Neural cell (in vitro differentiated cells): ENCODE data around the gene LYPD3. TPM values are rescaled to one million over a fixed set of nuclear protein-coding genes. Genes with fewer than 3 reads are reported as not detected.

Experiments
- H2AFZ ChIP-seq: fragments of 200-600, 300-800 bp; sonication (generic), shearing (Covaris generic); 2 replicates; pipeline ENCODE4 v1.6.0; 2014; ENCODE audit warnings: low read depth, mild to moderate bottlenecking, antibody characterized with exemption, low read length, moderate library complexity
- H3F3A ChIP-seq: fragments of 200-600 bp; shearing (Covaris generic); 2 replicates; pipeline ENCODE4 v1.6.1; 2016; ENCODE audit warnings: mild to moderate bottlenecking, moderate library complexity, mixed read lengths, antibody characterized with exemption, low read length; ENCODE audit not compliant: insufficient read depth, poor library complexity, severe bottlenecking
- H3K27ac ChIP-seq: fragments of 200-600, 300-800 bp; sonication (generic), shearing (Covaris generic); 2 replicates; pipeline ENCODE4 v1.5.1; 2014; ENCODE audit warnings: mild to moderate bottlenecking, low read length, moderate library complexity
- H3K27me3 ChIP-seq: fragments of 300-800, 200-600 bp; sonication (generic), shearing (Covaris generic); 2 replicates; pipeline ENCODE4 v1.6.0; 2014; ENCODE audit warnings: mild to moderate bottlenecking, low read depth, low read length, moderate library complexity; ENCODE audit not compliant: insufficient read depth
- H3K36me3 ChIP-seq: fragments of 300-800, 200-600 bp; sonication (generic), shearing (Covaris generic); 2 replicates; pipeline ENCODE4 v1.5.1; 2014; ENCODE audit warnings: mild to moderate bottlenecking, antibody characterized with exemption, low read length, moderate library complexity; ENCODE audit not compliant: insufficient read depth
- H3K4me2 ChIP-seq: fragments of 300-800, 200-600 bp; sonication (generic), shearing (Covaris generic); 2 replicates; pipeline ENCODE4 v1.6.0; 2014; ENCODE audit warnings: mild to moderate bottlenecking, low read length
- H3K4me3 ChIP-seq: fragments of 300-800, 200-600 bp; sonication (generic), shearing (Covaris generic); 2 replicates; pipeline ENCODE4 v1.5.1; 2014; ENCODE audit warnings: mild to moderate bottlenecking, low read length, moderate library complexity
- H3K79me2 ChIP-seq: fragments of 200-600 bp; shearing (Covaris generic); replicated peaks from 2 replicates; pipeline ENCODE4 v1.6.0; 2014; ENCODE audit warnings: mild to moderate bottlenecking, low read length, moderate library complexity; ENCODE audit not compliant: insufficient read depth
- H3K9ac ChIP-seq: fragments of 300-800, 200-600 bp; sonication (generic), shearing (Covaris generic); 2 replicates; pipeline ENCODE4 v1.6.1; 2016; ENCODE audit warnings: mild to moderate bottlenecking, low read length, mixed read lengths
- H3K9me2 ChIP-seq: fragments of 200-600 bp; shearing (Covaris generic); 2 replicates; pipeline ENCODE4 v1.6.1; 2016; ENCODE audit warnings: mild to moderate bottlenecking, low read length, mixed read lengths; ENCODE audit not compliant: insufficient read depth
- H3K9me3 ChIP-seq: fragments of 200-600, 300-800 bp; sonication (generic), shearing (Covaris generic); 2 replicates; pipeline ENCODE4 v1.6.1; 2016; ENCODE audit warnings: mild to moderate bottlenecking, mixed run types, low read length, moderate library complexity, mixed read lengths
- H4K20me1 ChIP-seq: fragments of 200-600 bp; shearing (Covaris generic); 2 replicates; pipeline ENCODE4 v1.6.1; 2016; ENCODE audit warnings: mild to moderate bottlenecking, mixed run types; ENCODE audit not compliant: insufficient read depth
- EP300 ChIP-seq: fragments of 450-650 bp; conservative IDR thresholded peaks from 2 replicates; pipeline ENCODE4 v1.6.1; 2014; ENCODE audit warnings: antibody characterized with exemption, mild to moderate bottlenecking, moderate library complexity; ENCODE audit not compliant: poor library complexity, severe bottlenecking
- EZH2 ChIP-seq: fragments of 200-600, 300-800 bp; shearing (Covaris generic), sonication (generic); IDR thresholded peaks from 2 replicates; pipeline ENCODE4 v1.6.1; 2014; ENCODE audit warnings: antibody characterized with exemption, low read length, borderline replicate concordance, mild to moderate bottlenecking; ENCODE audit not compliant: insufficient read depth, poor library complexity, severe bottlenecking
- MXI1 ChIP-seq: fragments of 450-650 bp; conservative IDR thresholded peaks from 2 replicates; pipeline ENCODE4 v1.6.1; 2014; ENCODE audit warnings: antibody characterized with exemption, mild to moderate bottlenecking; ENCODE audit not compliant: poor library complexity, severe bottlenecking
- POLR2AphosphoS5 ChIP-seq: IDR thresholded peaks from 2 replicates; pipeline ENCODE4 v1.6.1; 2012
- RAD21 ChIP-seq: fragments of 450-650 bp; conservative IDR thresholded peaks from 2 replicates; pipeline ENCODE4 v1.6.1; 2014; ENCODE audit warnings: antibody characterized with exemption, mild to moderate bottlenecking, moderate library complexity
- SMC3 ChIP-seq: fragments of 450-650 bp; conservative IDR thresholded peaks from 2 replicates; pipeline ENCODE4 v1.6.1; 2014; ENCODE audit warnings: antibody characterized with exemption, mild to moderate bottlenecking, moderate library complexity; ENCODE audit not compliant: poor library complexity
- TAF1 ChIP-seq: IDR thresholded peaks from 2 replicates; pipeline ENCODE4 v1.6.1; 2012; ENCODE audit warnings: low read depth
- polyA plus RNA-seq: library from polyadenylated mRNA; depleted of rRNA; stranded (reverse); fragments of >200 nt; gene quantifications from 2 replicates; pipeline ENCODE4 v1.2.3, GENCODE V29; 2014
- TF ChIP-seq, protein P1 (sequence below): fragments of 450-650 bp; IDR thresholded peaks from 2 replicates; pipeline ENCODE4 v1.5.1; 2014; ENCODE audit warnings: antibody characterized with exemption, mild to moderate bottlenecking, moderate library complexity; ENCODE audit not compliant: poor library complexity, severe bottlenecking
- TF ChIP-seq, protein P2 (sequence below): IDR thresholded peaks from 2 replicates; pipeline ENCODE4 v1.6.1; 2012; ENCODE audit warnings: borderline replicate concordance

LYPD3 gene
- polyA plus RNA-seq, 1 donor from 2014 or later, result not detected

DNA sequence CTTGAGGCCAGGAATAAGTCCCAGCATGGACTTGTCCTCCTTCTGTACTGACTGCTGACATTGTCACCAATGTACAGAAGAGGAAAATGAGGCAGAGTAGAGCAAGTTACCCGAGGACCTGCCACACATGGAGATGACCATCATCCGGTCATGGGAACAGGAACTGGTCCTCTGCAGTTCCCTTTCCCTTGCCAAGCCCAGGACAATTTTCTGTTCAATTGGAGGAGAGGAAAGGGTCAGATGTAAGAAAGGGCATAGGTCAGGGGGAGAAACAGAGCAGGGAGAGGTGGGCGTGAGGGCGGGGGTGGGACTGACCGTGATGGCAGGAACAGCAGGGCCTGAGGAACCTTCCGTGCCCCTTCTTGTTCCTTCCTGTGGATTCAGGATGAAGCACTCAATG, 20.5 kb upstream of the LYPD3 start:
- no peaks in the 10 kb centered on the region for H3K27me3 ChIP-seq
- H3K9me3 ChIP-seq, result no peaks in the 10 kb centered on the region
- no peak overlapping the region for H2AFZ ChIP-seq
- no peak overlapping the region for H3K9ac ChIP-seq
- H3K4me3 ChIP-seq, result no peak overlapping the region
- H3K27ac ChIP-seq, result no peak overlapping the region
- no peaks in the 10 kb centered on the region for H3F3A ChIP-seq
- H4K20me1 ChIP-seq, result no peaks in the 10 kb centered on the region
- H3K36me3 ChIP-seq, result no peaks in the 10 kb centered on the region
- no peak overlapping the region for H3K4me2 ChIP-seq
- H3K9me2 ChIP-seq, result no peaks in the 10 kb centered on the region
- TF ChIP-seq RAD21 (no peak), TAF1 (no peak), EZH2 (no peak), EP300 (no peak), SMC3 (no peak), POLR2AphosphoS5 (no peak), MXI1 (no peak)
- TF ChIP-seq, protein P1, sequence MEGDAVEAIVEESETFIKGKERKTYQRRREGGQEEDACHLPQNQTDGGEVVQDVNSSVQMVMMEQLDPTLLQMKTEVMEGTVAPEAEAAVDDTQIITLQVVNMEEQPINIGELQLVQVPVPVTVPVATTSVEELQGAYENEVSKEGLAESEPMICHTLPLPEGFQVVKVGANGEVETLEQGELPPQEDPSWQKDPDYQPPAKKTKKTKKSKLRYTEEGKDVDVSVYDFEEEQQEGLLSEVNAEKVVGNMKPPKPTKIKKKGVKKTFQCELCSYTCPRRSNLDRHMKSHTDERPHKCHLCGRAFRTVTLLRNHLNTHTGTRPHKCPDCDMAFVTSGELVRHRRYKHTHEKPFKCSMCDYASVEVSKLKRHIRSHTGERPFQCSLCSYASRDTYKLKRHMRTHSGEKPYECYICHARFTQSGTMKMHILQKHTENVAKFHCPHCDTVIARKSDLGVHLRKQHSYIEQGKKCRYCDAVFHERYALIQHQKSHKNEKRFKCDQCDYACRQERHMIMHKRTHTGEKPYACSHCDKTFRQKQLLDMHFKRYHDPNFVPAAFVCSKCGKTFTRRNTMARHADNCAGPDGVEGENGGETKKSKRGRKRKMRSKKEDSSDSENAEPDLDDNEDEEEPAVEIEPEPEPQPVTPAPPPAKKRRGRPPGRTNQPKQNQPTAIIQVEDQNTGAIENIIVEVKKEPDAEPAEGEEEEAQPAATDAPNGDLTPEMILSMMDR, result no peak
- TF ChIP-seq, protein P2, sequence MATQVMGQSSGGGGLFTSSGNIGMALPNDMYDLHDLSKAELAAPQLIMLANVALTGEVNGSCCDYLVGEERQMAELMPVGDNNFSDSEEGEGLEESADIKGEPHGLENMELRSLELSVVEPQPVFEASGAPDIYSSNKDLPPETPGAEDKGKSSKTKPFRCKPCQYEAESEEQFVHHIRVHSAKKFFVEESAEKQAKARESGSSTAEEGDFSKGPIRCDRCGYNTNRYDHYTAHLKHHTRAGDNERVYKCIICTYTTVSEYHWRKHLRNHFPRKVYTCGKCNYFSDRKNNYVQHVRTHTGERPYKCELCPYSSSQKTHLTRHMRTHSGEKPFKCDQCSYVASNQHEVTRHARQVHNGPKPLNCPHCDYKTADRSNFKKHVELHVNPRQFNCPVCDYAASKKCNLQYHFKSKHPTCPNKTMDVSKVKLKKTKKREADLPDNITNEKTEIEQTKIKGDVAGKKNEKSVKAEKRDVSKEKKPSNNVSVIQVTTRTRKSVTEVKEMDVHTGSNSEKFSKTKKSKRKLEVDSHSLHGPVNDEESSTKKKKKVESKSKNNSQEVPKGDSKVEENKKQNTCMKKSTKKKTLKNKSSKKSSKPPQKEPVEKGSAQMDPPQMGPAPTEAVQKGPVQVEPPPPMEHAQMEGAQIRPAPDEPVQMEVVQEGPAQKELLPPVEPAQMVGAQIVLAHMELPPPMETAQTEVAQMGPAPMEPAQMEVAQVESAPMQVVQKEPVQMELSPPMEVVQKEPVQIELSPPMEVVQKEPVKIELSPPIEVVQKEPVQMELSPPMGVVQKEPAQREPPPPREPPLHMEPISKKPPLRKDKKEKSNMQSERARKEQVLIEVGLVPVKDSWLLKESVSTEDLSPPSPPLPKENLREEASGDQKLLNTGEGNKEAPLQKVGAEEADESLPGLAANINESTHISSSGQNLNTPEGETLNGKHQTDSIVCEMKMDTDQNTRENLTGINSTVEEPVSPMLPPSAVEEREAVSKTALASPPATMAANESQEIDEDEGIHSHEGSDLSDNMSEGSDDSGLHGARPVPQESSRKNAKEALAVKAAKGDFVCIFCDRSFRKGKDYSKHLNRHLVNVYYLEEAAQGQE, result no peak
- no peaks in the 10 kb centered on the region for H3K79me2 ChIP-seq

DNA sequence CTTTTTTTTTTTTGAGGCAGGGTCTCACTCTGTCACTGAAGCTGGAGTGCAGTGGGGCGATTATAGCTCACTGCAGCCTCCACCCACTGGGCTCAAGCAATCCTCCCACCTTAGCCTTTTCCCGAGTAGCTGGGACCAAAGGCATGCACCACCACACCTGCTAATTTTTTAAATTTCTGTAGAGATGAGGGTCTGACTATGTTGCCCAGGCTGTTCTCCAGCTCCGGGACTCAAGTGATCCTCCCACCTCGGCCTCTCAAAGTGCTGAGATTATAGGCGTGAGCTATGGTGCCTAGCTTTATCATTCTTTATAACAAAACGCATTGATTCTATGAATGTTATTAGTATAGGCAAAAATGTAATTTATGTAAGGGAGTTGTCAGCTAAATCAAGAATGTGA, 17.9 kb upstream of the LYPD3 start:
- H3F3A ChIP-seq, result no peaks in the 10 kb centered on the region
- H3K4me2 ChIP-seq, result no peak overlapping the region
- no peaks in the 10 kb centered on the region for H3K27me3 ChIP-seq
- no peaks in the 10 kb centered on the region for H3K79me2 ChIP-seq
- no peak overlapping the region for H3K9ac ChIP-seq
- H3K4me3 ChIP-seq, result no peak overlapping the region
- H2AFZ ChIP-seq, result no peak overlapping the region
- H3K36me3 ChIP-seq, result no peaks in the 10 kb centered on the region
- H4K20me1 ChIP-seq, result no peaks in the 10 kb centered on the region
- no peaks in the 10 kb centered on the region for H3K9me3 ChIP-seq
- H3K27ac ChIP-seq, result no peak overlapping the region
- H3K9me2 ChIP-seq, result no peaks in the 10 kb centered on the region
- TF ChIP-seq RAD21 (no peak), EP300 (no peak), TAF1 (no peak), MXI1 (no peak)
- TF ChIP-seq, protein P2, result no peak
